HUES64 (cell line): ENCODE data around the gene SMIM35.

Experiments
- H3K27ac ChIP-seq: 2 replicates; pipeline ENCODE4 v1.7.0; 2013; ENCODE audit warnings: low read depth, low read length, inconsistent platforms
- H3K27me3 ChIP-seq: 2 replicates; pipeline ENCODE4 v1.6.1; 2013; ENCODE audit warnings: mild to moderate bottlenecking, low read length; ENCODE audit not compliant: insufficient read depth
- H3K36me3 ChIP-seq: 2 replicates; pipeline ENCODE4 v1.6.1; 2013; ENCODE audit warnings: mild to moderate bottlenecking, low read length; ENCODE audit not compliant: insufficient read depth
- H3K4me1 ChIP-seq: 2 replicates; pipeline ENCODE4 v1.6.1; 2013; ENCODE audit warnings: mild to moderate bottlenecking, low read length, moderate library complexity; ENCODE audit not compliant: insufficient read depth
- H3K4me3 ChIP-seq: 2 replicates; pipeline ENCODE4 v1.5.1; 2013; ENCODE audit warnings: mild to moderate bottlenecking, low read length, moderate library complexity
- H3K9ac ChIP-seq: 2 replicates; pipeline ENCODE4 v1.6.1; 2013; ENCODE audit warnings: mild to moderate bottlenecking, low read depth, low read length
- H3K9me3 ChIP-seq: 2 replicates; pipeline ENCODE4 v1.6.1; 2013; ENCODE audit warnings: low read depth, low read length; ENCODE audit not compliant: insufficient read depth
- WGBS: fragments of 150-250, 120-280 bp; methylation state at CpG from one replicate; pipeline ENCODE4 v1.1.7; 2013; ENCODE audit warnings: missing lambda C conversion rate; 5-methylcytosine and 5-hydroxymethylcytosine counted together

SMIM35 gene

GRCh38 chr11:118054712-118055640 is 31.8 kb downstream of the SMIM35 start:
- WGBS: 83% methylated on average over 12 of the region's 12 CpGs
- H3K27ac ChIP-seq: no peak overlapping the region
- no peaks in the 10 kb centered on the region for H3K27me3 ChIP-seq
- no peaks in the 10 kb centered on the region for H3K36me3 ChIP-seq
- H3K9ac ChIP-seq: no peak overlapping the region
- no peaks in the 10 kb centered on the region for H3K4me1 ChIP-seq
- no peaks in the 10 kb centered on the region for H3K9me3 ChIP-seq
- no peak overlapping the region for H3K4me3 ChIP-seq

GRCh38 chr11:118052581-118053206 is 34.1 kb downstream of the SMIM35 start:
- Histone ChIP-seq H3K36me3 (no peaks in the 10 kb centered on the region), H3K9ac (no peak overlapping the region), H3K27ac (no peak overlapping the region), H3K4me3 (no peak overlapping the region), H3K4me1 (no peaks in the 10 kb centered on the region), H3K27me3 (no peaks in the 10 kb centered on the region), H3K9me3 (no peaks in the 10 kb centered on the region)
- WGBS: 86% methylated on average over 13 of the region's 13 CpGs

- no peaks in the 10 kb centered on the region for H3K36me3 ChIP-seq
- H3K9ac ChIP-seq: no peak overlapping the region
- H3K4me1 ChIP-seq: no peaks in the 10 kb centered on the region
- no peak overlapping the region for H3K27ac ChIP-seq
- H3K27me3 ChIP-seq: no peaks in the 10 kb centered on the region
- WGBS: 90% methylated on average over 16 of the region's 16 CpGs
- no peaks in the 10 kb centered on the region for H3K9me3 ChIP-seq
- no peak overlapping the region for H3K4me3 ChIP-seq
Observed at GRCh38 chr11:118051611-118052461, 34.9 kb downstream of the SMIM35 start.

GRCh38 chr11:118051136-118051610 is 35.6 kb downstream of the SMIM35 start:
- no peak overlapping the region for H3K27ac ChIP-seq
- no peaks in the 10 kb centered on the region for H3K4me1 ChIP-seq
- no peak overlapping the region for H3K4me3 ChIP-seq
- 79% methylated on average over 7 of the region's 7 CpGs for WGBS
- no peaks in the 10 kb centered on the region for H3K9me3 ChIP-seq
- H3K27me3 ChIP-seq: no peaks in the 10 kb centered on the region
- H3K9ac ChIP-seq: no peak overlapping the region
- H3K36me3 ChIP-seq: no peaks in the 10 kb centered on the region

- H3K4me1 ChIP-seq: no peaks in the 10 kb centered on the region
- no peaks in the 10 kb centered on the region for H3K27me3 ChIP-seq
- no peak overlapping the region for H3K9ac ChIP-seq
- no peaks in the 10 kb centered on the region for H3K36me3 ChIP-seq
- no peak overlapping the region for H3K4me3 ChIP-seq
- H3K27ac ChIP-seq: no peak overlapping the region
- WGBS: 94% methylated on average over 7 of the region's 7 CpGs
- no peaks in the 10 kb centered on the region for H3K9me3 ChIP-seq
Observed at GRCh38 chr11:118050208-118050891, 36.4 kb downstream of the SMIM35 start.

- H3K4me3 ChIP-seq: no peak overlapping the region
- H3K4me1 ChIP-seq: no peaks in the 10 kb centered on the region
- no peak overlapping the region for H3K9ac ChIP-seq
- H3K9me3 ChIP-seq: no peaks in the 10 kb centered on the region
- H3K27me3 ChIP-seq: no peaks in the 10 kb centered on the region
- no peaks in the 10 kb centered on the region for H3K36me3 ChIP-seq
- no peak overlapping the region for H3K27ac ChIP-seq
- 91% methylated on average over 6 of the region's 6 CpGs for WGBS
Observed at GRCh38 chr11:118049771-118050170, 37.0 kb downstream of the SMIM35 start.

GRCh38 chr11:118048472-118049370 is 38.0 kb downstream of the SMIM35 start:
- 88% methylated on average over 9 of the region's 11 CpGs for WGBS
- H3K36me3 ChIP-seq: no peaks in the 10 kb centered on the region
- H3K4me3 ChIP-seq: no peak overlapping the region
- H3K27ac ChIP-seq: no peak overlapping the region
- no peaks in the 10 kb centered on the region for H3K27me3 ChIP-seq
- no peak overlapping the region for H3K9ac ChIP-seq
- no peaks in the 10 kb centered on the region for H3K9me3 ChIP-seq
- H3K4me1 ChIP-seq: no peaks in the 10 kb centered on the region

GRCh38 chr11:118047749-118048148 is 39.0 kb downstream of the SMIM35 start:
- Histone ChIP-seq H3K9ac (no peak overlapping the region), H3K4me3 (no peak overlapping the region), H3K27ac (no peak overlapping the region), H3K27me3 (no peaks in the 10 kb centered on the region), H3K9me3 (no peaks in the 10 kb centered on the region), H3K4me1 (no peaks in the 10 kb centered on the region), H3K36me3 (no peaks in the 10 kb centered on the region)
- WGBS: 89% methylated on average over 4 of the region's 4 CpGs

GRCh38 chr11:118046964-118047700 is 39.6 kb downstream of the SMIM35 start:
- Histone ChIP-seq H3K27me3 (no peaks in the 10 kb centered on the region), H3K36me3 (no peaks in the 10 kb centered on the region), H3K9ac (no peak overlapping the region), H3K9me3 (no peaks in the 10 kb centered on the region), H3K4me1 (no peaks in the 10 kb centered on the region), H3K4me3 (no peak overlapping the region), H3K27ac (no peak overlapping the region)
- WGBS: 93% methylated on average over 7 of the region's 8 CpGs
